Fibroblast of pulmonary artery (primary cell): ENCODE data around the gene ISG20.

Experiments used
- DNase-seq: peaks from one replicate; pipeline ENCODE4 v3.0.0-alpha.2; 2010; ENCODE audit warnings: low read depth
- H3K4me3 ChIP-seq: replicated peaks from 2 replicates; pipeline ENCODE4 v1.5.1; 2011; ENCODE audit warnings: low read depth, mild to moderate bottlenecking, control low read depth, low read length, moderate library complexity
- TF ChIP-seq, protein P1 (sequence below): IDR thresholded peaks from 2 replicates; pipeline ENCODE4 v1.5.1; 2011; ENCODE audit warnings: mild to moderate bottlenecking, control low read depth, low read length, inconsistent platforms; ENCODE audit errors: missing control alignments

Gene ISG20

DNA sequence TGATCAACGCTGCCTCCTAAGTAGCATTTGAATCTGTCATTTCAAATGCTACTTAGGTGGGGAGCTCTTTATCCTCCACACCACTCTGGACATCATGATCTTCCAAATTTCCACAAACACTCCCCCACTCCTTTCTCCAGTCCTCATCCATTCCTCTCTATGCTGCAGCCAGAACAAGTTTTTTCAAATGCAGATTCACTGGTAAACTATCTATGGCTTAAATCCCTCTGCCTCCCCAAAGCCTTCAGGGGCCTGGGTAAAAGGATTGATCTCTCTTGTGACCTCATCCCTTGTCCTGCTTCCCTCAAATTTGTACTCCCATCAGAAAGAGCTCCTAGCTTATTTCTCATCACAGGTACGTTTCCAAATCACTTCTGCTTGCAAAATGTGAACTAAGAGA lies 19.0 kb upstream of the ISG20 start:
- H3K4me3 ChIP-seq = no peak overlapping the region
- DNase-seq = no peak
- TF ChIP-seq, protein P1, sequence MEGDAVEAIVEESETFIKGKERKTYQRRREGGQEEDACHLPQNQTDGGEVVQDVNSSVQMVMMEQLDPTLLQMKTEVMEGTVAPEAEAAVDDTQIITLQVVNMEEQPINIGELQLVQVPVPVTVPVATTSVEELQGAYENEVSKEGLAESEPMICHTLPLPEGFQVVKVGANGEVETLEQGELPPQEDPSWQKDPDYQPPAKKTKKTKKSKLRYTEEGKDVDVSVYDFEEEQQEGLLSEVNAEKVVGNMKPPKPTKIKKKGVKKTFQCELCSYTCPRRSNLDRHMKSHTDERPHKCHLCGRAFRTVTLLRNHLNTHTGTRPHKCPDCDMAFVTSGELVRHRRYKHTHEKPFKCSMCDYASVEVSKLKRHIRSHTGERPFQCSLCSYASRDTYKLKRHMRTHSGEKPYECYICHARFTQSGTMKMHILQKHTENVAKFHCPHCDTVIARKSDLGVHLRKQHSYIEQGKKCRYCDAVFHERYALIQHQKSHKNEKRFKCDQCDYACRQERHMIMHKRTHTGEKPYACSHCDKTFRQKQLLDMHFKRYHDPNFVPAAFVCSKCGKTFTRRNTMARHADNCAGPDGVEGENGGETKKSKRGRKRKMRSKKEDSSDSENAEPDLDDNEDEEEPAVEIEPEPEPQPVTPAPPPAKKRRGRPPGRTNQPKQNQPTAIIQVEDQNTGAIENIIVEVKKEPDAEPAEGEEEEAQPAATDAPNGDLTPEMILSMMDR = no peak

DNA sequence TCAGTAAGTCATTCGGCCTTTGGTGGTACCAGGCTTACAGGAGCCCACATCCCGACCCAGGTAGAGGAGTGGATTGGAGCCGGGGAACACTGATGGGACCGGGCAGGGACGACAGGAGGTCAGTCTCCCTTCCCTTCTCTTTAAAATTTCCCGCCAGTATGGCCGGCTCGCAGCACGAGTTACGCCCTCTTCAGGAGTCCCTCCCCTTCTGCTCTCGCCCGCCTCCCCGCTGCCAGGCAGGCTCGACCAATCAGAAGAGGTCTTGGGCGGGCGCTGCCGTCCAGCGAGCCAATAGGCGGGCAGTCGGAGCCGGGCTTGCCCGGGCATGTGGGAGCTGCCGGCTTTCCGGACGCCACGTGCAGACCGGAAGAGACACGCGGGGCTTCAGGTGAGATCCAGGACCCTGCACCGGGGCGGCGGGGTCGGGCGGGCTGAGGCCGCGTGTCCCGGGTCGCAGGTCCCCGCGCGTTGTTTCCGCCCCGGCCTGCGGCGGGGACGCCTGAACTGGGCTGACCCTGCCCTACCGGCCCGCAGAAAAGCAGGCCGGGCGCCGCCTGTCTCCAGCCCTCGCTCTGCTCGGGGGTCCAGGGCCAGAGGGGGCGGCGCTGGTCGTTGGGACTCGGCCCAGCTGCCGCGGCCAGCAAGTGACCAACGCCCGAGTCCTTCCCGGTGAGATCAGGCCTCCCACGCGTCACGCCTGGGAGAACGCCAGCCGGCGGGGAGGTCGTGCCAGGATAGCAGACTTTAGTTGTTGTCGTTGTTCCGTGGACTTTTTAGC lies 17.6 kb upstream of the ISG20 start, which contains the start of gene AEN:
Gene AEN (plus strand): TSS at position 346 of the 778 bp plus-strand sequence. CDS start 4,870 bp downstream, outside the sequence.
- TF ChIP-seq, protein P1 = no peak
- H3K4me3 ChIP-seq = peak within 1 kb of the TSS; percentile 95
- DNase-seq = peak; percentile 96

DNA sequence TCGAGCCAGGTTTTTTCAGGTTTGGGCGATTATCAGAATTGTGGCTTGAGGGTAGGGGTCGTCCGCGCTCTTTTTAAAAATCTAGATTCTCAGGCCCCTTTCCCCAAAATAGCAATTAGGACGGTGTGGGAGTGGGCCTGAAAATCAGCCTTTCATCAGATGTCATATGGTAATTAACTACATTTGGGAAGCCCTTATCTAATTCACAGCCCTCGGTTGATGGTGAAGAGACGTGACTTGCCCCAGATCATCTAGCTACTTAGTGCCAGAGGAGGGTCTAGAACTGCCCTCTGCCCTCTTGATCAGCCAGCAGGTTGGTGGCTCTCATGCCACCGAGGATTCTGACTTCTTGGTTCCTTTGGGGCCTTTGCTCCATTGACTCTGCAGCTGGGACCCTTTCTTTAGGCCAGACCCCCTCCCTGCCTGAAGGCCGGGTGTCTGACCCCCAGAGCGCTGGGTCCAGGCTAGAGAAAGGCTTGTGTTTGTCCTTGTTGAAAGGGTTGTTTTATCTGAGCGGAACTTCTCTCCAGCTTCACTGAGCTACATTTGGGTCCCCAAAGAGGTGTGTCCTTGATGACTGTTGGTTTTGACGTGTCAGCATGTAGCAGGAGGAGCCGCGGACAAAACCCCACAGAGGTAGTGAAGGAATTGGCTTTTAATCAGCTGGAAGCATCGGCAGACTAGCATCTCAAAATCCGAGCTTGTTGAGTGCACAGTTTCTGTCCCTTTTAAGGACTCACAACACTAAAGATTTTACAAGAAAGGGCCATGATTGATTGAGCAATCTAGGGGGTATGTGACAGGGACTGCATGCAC lies 16.8 kb upstream of the ISG20 start:
- TF ChIP-seq, protein P1 = no peak
- peak; percentile 51 for DNase-seq
- peak overlapping the region; percentile 95 for H3K4me3 ChIP-seq

DNA sequence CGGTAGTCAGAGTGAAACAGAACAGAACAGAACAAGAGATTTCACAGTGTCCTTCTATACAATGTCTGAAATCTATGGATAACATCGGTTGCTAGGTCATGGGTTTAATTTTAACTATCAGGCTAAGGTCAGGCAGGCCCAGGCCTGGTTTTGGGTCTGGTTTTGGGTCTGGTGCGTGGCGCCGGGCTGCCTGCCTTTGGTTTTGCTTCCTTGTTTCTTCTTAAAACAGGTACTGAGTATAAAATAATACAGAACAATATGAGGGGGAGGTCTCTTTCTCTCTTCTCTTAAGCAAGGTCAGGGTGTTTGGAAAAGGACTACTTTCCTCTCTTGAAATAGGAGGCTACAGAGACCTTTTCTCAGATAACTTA lies 16.2 kb upstream of the ISG20 start:
- DNase-seq = no peak
- TF ChIP-seq, protein P1 = no peak
- H3K4me3 ChIP-seq = peak overlapping the region; percentile 95

DNA sequence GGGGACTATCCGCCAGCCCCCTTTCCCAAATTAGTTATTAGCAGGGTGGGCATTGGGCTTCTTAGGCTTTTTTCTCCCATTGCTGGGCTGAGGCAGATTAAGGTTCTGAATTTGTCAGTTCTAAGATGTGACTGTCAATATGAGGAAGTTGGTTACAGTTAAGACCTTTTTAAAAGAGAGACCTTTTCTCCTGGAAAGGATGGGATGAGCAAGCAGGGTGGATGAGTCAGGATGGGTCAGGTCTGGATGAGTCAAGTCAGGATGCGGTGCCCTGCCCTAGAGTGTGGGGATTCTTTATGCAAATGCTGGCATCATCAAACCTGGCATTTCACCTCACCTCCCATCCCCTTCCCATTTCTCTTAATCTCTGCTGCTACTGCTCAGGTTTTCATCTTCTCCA lies 15.8 kb upstream of the ISG20 start:
- H3K4me3 ChIP-seq = peak overlapping the region; percentile 95
- DNase-seq = peak; percentile 63
- TF ChIP-seq, protein P1 = no peak

DNA sequence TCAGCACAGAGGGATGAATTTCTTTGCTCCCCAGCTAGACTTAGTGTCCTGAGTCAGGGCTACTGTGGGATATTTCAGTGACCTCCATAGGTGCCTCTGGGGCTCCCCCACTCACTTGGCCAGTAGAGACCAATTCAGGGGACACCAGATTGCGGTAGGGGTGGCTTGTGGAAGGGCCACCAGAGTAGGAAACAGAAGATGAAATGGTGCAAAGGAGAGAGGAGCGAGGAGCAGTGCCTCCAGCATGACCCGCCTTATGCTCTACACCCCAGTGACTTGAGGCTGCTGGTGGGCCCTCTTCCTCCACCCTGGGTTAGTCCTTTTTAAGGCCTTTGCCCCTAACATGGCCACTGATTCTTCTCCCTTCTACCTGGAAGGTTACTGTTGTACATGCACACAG lies 15.2 kb upstream of the ISG20 start:
- TF ChIP-seq, protein P1 = no peak
- no peak overlapping the region for H3K4me3 ChIP-seq
- no peak for DNase-seq
